ENCODE data around the gene NAT14. TPM values are rescaled to one million over a fixed set of nuclear protein-coding genes. Genes with fewer than 3 reads are reported as not detected.
"Not testable (repeated sequence)": the region's sequence is repeated elsewhere in the genome, so short reads cannot be mapped to it uniquely, and the experiment has no call there.

The NAT14 gene
- total RNA-seq, 2 donors from 2014 or later: 7.1 to 12.3 TPM

- H3K4me3 Mint-ChIP-seq: no peak overlapping the region
- H3K9me3 Mint-ChIP-seq: no peaks in the 10 kb centered on the region
- peaks cover 20% of the 10 kb centered on the region for H3K27me3 Mint-ChIP-seq
These were observed 23.1 kb downstream of the NAT14 start for GRCh38 chr19:55508120-55508519.

GRCh38 chr19:55516878-55517620, 32.1 kb downstream of the NAT14 start:
- Mint-ChIP-seq H3K27me3 (peaks cover 5% of the 10 kb centered on the region), H3K9me3 (no peaks in the 10 kb centered on the region), H3K27ac (no peak overlapping the region), H3K36me3 (ENCODE audit: low read depth) (no peaks in the 10 kb centered on the region), H3K4me1 (no peaks in the 10 kb centered on the region), H3K4me3 (peak overlapping the region; percentile 63)
- ATAC-seq (replicated peaks): peak; percentile 100

More at GRCh38 chr19:55508120-55508519, 23.1 kb downstream of the NAT14 start:
- Mint-ChIP-seq H3K27ac (no peak overlapping the region), H3K36me3 (ENCODE audit: low read depth) (peaks cover 4% of the 10 kb centered on the region), H3K4me1 (peaks cover 6% of the 10 kb centered on the region)
- ATAC-seq (replicated peaks): no peak

DNA sequence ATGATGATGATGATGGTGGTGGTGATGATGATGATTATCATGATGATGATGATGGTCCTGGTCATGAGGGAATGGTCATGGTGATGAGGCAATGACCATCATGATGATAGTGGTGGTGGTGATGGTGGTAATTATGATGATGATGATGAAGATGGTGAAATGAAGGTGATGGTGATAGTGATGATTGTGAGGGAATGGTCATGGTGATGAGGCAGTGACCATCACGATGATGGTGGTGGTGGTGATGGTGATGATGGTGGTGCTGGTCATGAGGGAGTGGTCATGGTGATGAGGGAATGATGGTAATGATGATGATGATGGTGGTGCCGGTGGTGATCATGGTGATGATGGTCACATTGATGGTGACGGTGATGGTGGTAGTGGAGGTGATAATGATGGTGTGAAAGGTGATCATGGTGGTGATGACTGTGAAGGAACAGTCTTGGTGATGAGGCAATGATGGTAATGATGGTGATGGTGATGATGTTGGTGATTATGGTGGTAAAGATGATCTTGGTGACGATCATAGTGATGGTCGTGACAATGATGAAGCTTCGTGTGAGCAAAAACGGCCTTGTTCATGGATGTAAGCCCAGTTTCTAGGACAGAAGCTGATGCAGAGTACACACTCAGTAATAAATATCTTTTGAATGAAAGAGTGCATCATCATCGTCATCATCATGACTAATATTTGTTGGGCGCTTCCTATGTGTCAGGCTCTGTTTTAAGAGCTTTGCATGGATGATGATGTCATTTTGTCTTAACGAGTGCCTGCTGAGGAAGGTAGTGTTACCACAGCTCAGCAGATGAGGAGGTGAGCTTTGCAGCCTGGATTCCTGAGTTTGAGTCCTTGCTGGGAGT, 34.7 kb downstream of the NAT14 start:
- Mint-ChIP-seq H3K27ac (no peak overlapping the region), H3K4me1 (no peaks in the 10 kb centered on the region), H3K9me3 (no peaks in the 10 kb centered on the region), H3K36me3 (ENCODE audit: low read depth) (no peaks in the 10 kb centered on the region), H3K4me3 (no peak overlapping the region), H3K27me3 (peaks cover 3% of the 10 kb centered on the region)
- no peak for ATAC-seq (replicated peaks)

DNA sequence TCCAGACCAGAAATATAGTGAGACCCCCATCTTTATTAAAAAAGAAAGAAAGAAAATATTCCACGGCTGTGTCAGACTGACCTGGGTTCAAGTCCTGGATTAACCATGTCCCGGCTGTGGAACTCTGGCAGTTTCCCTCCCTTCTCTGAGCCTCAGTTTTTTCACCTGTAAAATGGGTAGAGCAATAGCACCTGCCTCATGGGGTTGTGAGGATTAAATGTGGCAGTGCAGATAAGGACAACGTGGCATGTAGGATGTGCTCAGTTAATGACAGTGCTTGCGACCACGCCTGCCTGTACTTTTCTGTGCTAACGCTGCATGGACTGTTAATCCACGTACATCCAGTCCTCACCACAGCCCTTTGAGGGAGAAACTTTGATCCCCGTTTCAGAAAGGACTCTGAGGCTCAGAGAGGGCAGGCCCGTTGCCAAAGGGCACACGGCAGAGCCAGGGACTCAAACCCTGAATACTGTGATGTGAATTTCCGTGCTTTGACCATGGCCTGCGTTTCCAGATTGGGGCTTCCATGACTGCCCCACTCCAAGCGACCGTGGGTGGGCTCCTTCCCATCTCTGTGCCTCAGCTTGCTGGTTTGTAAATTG, 35.8 kb downstream of the NAT14 start:
- ATAC-seq (replicated peaks): no peak
- Mint-ChIP-seq H3K9me3 (no peaks in the 10 kb centered on the region), H3K4me1 (no peaks in the 10 kb centered on the region), H3K27ac (no peak overlapping the region), H3K27me3 (peaks cover 3% of the 10 kb centered on the region), H3K36me3 (ENCODE audit: low read depth) (no peaks in the 10 kb centered on the region), H3K4me3 (no peak overlapping the region)

- no peak overlapping the region for H3K4me3 Mint-ChIP-seq
- H3K4me1 Mint-ChIP-seq: no peaks in the 10 kb centered on the region
- no peaks in the 10 kb centered on the region for H3K9me3 Mint-ChIP-seq
- no peaks in the 10 kb centered on the region for H3K36me3 Mint-ChIP-seq (ENCODE audit: low read depth)
- H3K27ac Mint-ChIP-seq: no peak overlapping the region
- no peak for ATAC-seq (replicated peaks)
- H3K27me3 Mint-ChIP-seq: peaks cover 3% of the 10 kb centered on the region
These were observed 40.5 kb downstream of the NAT14 start for GRCh38 chr19:55525289-55526101.

GRCh38 chr19:55526216-55527196, 41.5 kb downstream of the NAT14 start:
- Mint-ChIP-seq H3K9me3 (no peaks in the 10 kb centered on the region), H3K36me3 (ENCODE audit: low read depth) (no peaks in the 10 kb centered on the region), H3K27me3 (peaks cover 3% of the 10 kb centered on the region), H3K4me3 (no peak overlapping the region), H3K4me1 (no peaks in the 10 kb centered on the region), H3K27ac (no peak overlapping the region)
- ATAC-seq (replicated peaks): no peak

DNA sequence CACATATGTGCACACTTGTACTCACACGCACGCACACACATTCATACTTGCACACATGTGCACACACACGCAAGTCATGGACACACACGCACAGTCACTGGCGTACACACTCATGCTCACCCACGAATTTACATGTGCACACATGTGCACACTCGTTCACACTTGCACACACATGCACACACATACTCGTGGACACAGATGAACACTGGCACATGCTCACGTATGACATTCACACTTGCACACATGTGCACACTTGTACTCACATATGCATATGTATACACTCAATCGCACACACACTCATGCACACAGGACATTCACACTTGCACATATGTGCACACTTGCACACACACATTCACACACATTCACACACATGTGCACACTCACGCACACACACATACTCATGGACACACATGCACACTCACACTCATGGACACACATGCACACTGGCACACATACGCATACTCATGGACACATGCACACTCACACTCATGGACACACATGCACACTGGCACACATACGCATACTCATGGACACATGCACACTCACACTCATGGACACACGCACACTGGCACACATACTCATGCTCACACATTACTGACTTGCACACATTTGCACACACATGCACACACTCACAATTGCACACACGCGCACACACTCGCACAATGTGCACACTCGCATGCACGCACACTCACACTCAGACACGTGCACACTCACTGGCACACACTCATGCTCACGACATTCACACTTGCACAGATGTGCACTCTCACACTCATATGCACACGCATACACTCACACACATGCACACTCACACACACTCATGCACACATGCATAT, 42.4 kb downstream of the NAT14 start:
- Mint-ChIP-seq H3K27ac (no peak overlapping the region), H3K4me3 (no peak overlapping the region), H3K4me1 (no peaks in the 10 kb centered on the region), H3K9me3 (no peaks in the 10 kb centered on the region), H3K27me3 (peaks cover 3% of the 10 kb centered on the region), H3K36me3 (ENCODE audit: low read depth) (no peaks in the 10 kb centered on the region)
- ATAC-seq (replicated peaks): no peak

DNA sequence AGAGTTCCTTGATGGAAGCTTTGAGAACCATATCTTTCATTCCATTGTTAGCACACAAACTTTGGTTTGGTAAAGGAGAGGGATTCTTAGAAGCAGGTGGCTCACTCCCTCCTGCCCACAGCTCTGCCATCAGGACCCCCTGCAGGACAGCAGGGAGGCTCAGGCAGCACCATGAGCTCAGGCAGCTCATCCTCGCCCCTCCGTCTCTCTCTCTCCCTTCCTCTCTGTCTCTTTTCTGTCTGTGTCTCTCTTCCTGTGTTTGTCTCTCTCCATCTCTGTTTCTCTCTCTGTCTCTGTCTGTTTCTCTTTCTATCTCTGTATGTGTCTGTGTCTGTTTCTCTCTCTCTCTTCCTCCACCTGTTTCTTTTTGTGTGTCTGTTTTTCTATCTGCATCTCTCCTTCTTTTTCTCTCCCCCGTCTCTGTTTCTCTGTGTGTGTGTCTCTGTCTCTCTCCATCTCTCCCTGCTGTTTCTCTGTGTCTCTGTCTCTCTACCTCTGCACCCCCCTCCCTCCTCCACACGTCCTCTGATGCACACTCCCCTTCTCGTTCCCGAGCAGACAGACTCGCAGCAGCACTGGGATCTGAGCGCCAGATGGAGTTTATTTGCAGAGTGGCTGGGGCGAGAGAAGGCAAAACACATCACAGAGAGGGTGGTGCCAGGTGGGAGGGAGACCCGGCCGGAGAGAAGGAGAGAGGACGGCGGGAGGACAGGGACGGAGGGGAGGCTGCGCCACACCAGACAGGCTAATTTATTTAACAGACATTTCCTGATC, 43.2 kb downstream of the NAT14 start:
- no peak for ATAC-seq (replicated peaks)

GRCh38 chr19:55529636-55530234, 44.7 kb downstream of the NAT14 start:
- Mint-ChIP-seq H3K27me3 (no peaks in the 10 kb centered on the region), H3K4me3 (no peak overlapping the region), H3K27ac (no peak overlapping the region)

More for the DNA sequence above, 43.2 kb downstream of the NAT14 start:
- Mint-ChIP-seq H3K36me3 (ENCODE audit: low read depth) (no peaks in the 10 kb centered on the region), H3K4me1 (no peaks in the 10 kb centered on the region), H3K27ac (no peak overlapping the region), H3K4me3 (no peak overlapping the region), H3K27me3 (peaks cover 3% of the 10 kb centered on the region), H3K9me3 (no peaks in the 10 kb centered on the region)

DNA sequence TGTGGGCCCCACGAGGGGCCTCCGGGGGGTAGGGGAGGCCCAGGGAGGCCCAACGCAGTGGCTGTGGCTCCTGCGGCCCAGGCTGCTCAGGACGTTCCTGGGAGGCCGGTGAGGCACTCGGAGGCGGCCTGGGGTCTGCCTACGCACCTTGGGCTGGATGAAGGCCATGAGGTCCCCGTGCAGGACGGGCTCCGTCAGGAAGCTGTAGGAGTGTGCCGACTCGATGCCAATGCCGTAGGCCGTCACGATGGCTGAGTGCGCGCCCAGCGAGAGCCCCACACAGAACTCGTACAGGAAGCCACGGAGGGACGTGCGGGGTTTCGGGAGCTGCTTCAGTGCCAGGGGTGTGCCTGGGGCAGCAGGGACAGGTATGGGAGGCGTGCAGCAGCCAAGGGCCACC, 46.0 kb downstream of the NAT14 start:
- Mint-ChIP-seq H3K9me3 (no peaks in the 10 kb centered on the region), H3K36me3 (ENCODE audit: low read depth) (no peaks in the 10 kb centered on the region), H3K4me3 (no peak overlapping the region), H3K4me1 (no peaks in the 10 kb centered on the region), H3K27ac (no peak overlapping the region), H3K27me3 (no peaks in the 10 kb centered on the region)
- no peak for ATAC-seq (replicated peaks)

More at GRCh38 chr19:55529636-55530234, 44.7 kb downstream of the NAT14 start:
- H3K4me1 Mint-ChIP-seq: no peaks in the 10 kb centered on the region
- H3K9me3 Mint-ChIP-seq: no peaks in the 10 kb centered on the region
- no peak for ATAC-seq (replicated peaks)
- no peaks in the 10 kb centered on the region for H3K36me3 Mint-ChIP-seq (ENCODE audit: low read depth)

DNA sequence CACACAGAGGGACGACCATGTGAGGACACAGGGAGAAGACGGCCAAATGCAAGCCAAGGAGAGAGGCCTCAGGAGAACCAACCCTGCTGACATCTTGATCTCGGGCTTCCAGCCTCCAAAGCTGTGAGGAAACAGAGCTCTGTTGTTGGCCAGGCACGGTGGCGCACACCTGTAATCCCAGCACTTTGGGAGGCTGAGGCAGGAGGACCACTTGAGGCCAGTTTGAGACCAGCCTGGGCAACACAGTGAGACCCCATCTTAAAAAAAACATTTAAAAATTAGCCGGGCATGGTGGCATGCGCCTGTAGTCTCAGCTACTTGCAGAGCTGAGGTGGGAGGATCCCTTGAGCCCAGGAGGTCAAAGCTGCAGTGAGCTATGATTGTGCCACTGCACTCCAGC, 49.3 kb downstream of the NAT14 start:
- H3K4me3 Mint-ChIP-seq; H3K27me3 Mint-ChIP-seq; ATAC-seq (replicated peaks); H3K4me1 Mint-ChIP-seq; H3K36me3 Mint-ChIP-seq (ENCODE audit: low read depth); H3K9me3 Mint-ChIP-seq; H3K27ac Mint-ChIP-seq: not testable (repeated sequence)

Data from activated T-helper 17 cell treated with anti-CD3 and anti-CD28 coated beads, Interleukin-2, amount 50 U/mL, for 72 hours (primary cell).